ENCODE results near the gene TMEM41A.

Gene TMEM41A

DNA sequence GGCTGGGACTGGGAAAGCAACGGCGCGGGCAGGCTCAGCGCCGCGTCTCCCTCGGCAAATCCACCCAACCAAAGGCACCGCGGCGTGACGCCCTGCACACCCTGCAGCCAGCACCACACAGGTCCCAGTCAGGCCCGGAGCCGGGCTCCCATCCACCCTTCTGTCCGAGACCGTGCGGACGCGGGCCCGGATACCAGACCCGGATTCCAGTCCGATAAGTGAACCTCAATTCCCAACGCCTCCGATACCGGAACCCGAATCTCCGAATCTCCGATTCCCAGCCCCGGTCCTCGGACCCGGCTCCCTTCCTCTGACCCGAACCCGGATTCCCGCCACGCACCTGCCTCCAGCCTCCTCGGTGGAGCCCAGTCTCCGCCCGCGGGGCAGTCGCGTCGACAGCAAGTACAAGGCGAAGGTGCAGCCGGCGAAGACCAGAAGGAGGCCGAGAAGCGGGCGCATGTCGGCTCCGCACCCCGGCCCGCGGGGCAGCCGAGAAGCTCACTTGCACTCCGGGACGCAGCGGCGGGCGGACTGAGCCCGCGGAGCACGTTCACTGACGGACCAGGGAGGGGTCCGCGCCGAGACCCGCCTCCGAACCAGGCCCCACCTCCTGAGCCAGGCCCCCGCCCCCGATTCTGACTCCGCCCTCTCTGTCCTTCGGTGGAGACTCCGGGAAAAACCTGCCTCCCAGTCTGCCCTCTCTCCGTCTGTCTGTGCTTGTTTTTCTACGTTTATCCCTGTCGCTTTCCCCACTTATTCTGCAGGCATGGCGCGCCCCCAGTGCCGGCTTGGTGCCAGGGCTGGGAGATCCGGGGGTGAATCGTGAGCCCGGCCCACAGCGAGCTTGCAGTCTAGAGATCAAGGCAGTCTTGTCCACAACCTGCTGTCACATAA is at the start of gene TMEM41A:
TSS of gene TMEM41A (minus strand) at position 533 of the 894 bp plus-strand sequence. CDS start at position 459, 74 bp downstream.
- DNase-seq (ENCODE audit: low read depth): peak; percentile 80

DNA sequence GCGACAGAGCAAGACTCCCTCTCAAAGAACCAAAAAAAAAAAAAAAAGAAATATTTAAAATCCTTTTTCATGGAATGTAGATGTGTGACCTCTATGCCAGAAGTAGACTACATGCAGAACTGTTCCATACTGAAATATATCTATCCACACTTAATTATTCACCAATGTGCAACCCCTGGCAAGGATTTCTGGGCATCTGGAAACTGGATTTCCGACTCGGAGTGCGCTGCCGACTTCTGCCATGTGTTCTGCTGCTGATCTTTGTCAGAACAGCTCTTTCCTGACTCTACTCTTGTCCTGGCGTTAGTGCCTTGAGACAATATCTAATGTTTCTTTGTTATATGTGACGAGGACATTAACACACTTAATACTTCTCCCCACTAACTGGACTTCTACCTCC is 41.9 kb upstream of the TMEM41A start:
- no peak for DNase-seq (ENCODE audit: low read depth)

DNA sequence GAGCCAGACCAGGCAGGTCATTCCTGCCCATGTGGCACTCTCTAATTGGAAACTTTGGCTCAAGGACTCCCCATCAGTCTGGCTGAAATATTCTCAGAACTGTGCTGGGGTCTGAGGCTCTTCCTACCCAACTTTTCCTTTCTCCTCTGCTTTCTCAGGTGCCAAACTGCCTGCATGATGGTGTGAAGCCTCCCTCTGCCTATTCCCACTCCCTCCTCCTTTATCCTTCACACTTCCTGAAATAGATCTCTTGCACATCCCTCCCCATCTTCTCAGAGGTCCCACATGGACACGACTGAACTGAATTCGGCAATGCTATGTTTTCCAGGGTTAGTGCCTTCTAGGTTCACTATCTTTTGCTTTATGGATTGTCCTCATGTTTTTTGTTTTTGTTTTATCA is 41.1 kb upstream of the TMEM41A start:
- no peak for DNase-seq (ENCODE audit: low read depth)

DNA sequence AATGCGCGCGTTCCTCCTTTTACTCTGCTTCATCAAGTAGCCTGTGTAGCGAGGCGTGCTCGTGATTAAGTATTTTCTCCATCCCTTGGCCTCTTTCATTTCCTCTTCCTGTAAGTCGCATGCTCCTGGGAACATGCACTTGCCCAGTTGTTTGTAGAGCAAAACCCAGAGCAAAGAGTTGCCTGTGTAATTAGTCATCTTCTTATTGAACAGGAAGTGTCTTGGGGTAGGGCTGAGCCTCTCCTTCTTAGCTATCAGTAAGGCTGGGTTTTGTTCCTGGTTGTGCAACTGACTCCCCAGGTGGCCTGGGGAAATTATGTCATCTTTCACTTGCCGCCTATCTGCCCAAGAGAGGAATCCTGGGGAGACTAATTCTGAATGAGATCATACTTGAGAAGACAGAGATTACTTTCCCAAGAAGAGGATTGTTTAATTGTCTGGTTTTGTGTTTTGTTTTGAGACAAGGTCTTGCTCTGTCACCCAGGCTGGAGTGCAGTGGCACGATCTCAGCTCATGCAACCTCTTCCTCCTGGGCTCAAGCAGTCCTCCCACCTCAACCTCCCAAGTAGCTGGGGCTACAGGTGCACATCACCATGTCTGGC is 38.6 kb upstream of the TMEM41A start:
- DNase-seq (ENCODE audit: low read depth): no peak

DNA sequence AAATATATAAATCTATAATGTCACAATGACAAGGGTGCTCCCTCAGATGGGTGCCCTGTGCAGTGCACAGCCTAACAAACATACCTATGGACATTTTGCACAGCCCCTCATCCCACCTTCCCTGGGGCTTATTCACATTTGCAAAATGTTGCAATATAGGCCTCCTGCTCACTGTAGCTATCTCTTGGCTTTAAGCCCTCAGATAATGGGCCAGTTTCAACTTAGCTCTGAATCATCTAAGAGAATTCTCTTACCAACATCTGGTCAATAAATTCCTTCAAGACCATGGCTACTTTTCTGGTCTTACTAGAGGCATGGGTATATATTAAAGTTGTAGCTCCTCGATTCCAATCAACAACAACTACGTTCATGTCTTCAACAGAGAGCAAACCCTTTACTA is 35.7 kb upstream of the TMEM41A start:
- no peak for DNase-seq (ENCODE audit: low read depth)

DNA sequence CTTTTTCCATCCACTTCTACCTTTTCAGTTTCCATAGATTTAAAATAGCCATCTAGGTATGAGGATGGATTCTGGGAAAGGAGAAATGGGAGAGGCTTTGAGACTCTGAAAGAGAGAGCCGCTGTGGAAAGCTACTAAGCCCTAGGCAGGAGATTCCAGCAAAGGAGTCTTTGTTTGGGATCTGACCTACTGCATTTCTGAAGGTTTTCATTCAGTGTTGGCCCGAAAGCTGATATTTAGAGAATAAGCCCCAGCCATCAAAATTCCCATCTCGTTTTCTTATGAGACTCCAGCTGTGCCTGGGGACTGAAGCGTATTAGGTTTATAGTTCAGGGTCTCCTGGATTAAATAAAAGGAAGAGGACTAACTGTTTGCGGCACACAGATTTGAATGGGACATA is 34.1 kb upstream of the TMEM41A start:
- no peak for DNase-seq (ENCODE audit: low read depth)

DNA sequence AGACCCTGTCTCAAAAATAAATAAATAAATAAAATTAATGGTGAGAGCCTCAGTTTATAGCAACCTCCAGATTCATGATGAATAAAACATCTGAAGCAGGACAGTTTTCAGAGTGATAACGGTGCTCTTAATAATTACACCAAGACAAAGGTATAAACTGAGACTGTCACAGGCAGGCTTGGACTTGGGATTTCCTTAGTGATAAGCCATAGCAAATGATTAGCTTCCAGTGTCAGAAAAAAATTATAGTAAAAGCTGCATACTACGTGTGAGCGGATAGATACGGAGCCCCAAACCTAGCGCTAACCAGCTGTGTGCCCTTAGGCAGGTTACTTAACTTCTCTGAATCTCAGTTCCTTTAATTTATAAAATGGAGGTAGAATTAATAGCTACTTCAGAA is 32.0 kb upstream of the TMEM41A start:
- no peak for DNase-seq (ENCODE audit: low read depth)

DNA sequence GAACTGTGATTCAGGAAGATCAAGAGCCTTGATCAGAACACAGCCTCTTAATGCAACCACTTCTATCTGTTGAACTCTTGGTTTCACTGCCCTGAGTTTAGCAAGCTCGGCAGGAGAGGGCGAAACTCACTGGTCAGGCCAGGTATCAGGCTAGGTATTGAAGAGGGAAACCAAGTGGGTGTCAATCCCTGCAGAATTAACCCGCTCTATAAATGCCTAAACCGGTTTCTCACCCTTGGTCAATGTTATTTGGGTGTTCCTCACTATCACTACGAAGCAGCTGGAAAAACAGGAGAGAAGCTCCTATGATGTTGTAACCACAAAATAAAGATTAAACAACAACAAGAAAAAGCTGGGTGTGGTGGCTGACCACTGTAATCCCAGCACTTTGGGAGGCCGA is 29.7 kb upstream of the TMEM41A start:
- no peak for DNase-seq (ENCODE audit: low read depth)

DNA sequence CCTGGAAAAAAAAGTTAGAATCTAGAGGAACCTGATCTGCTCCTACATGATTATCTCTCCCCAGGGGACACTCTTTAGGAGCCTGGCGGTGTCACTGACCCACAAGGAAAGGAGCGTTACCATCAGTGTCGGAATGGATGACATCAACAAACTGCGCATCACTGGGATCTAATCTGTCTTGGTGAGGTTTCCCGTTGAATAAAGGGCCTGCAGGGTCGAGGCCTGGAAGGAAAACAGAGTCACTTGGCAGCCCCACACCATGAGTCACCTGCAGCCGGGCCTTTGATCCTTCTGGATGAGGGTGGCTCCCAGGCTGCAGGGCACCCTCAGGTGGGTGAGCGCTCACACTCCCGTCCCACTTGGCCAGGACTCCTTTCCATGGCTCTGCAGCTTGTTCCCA is 28.5 kb upstream of the TMEM41A start:
- no peak for DNase-seq (ENCODE audit: low read depth)

DNA sequence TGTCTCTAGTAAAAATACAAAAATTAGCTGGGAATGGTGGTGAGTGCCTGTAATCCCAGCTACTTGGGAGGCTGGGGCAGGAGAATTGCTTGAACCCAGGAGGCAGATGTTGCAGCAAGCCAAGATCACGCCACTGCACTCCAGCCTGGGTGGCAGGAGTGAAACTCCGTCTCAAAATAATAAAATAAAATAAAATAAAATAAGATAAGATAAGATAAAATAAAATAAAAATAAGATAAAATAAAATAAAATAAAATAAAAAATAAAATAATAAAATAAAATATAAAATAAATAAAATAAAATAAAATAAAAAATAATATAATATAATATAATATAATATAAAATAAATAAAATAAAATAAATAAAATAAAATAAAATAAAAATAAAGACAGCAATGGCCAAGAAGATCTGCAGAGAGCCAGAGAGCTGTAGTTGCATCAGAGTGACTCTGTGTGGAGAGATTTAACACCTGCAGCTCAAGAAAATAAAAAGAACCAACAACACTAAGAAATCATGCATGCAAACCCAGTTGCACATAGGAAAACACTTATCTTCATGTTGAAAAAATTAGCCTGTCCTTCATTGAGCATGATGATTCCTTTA is 27.6 kb upstream of the TMEM41A start:
- DNase-seq (ENCODE audit: low read depth): no peak

DNA sequence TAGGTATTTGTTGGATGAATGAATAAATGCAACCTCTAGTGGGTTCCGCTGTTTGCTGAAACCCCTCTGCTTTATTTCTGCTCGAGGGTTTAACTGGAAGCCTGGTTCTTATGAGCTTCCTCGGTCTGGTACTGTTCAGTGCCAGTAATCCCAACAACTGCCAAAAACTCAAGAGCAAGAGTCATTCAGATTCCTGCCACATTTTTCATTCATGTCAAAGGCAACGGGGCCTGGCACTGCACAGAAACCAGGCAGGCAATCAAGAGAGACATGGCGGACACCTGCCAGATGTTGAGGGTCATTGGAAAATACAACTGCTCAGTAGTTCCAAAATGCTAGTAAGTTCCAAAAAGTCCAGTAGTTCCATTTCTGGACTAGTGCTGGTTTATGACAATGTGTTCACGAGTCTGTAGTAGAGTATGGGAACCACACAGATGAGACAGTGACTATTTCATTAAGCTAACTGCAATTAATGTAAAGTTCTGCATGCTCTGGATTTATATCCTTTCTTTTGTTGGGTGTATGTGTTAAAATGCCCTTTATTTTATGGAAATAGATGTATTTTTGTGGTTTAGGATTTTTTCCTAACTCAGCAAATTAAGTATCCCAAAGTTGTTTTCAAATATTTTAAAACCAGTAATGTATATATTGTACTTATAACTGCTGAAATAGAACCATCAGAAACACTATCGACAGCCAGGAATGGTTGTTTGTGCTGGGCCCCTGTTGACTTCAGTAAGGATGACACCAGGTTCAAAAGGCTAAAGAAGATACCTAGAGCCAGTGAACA is 22.7 kb upstream of the TMEM41A start:
- DNase-seq (ENCODE audit: low read depth): no peak

DNA sequence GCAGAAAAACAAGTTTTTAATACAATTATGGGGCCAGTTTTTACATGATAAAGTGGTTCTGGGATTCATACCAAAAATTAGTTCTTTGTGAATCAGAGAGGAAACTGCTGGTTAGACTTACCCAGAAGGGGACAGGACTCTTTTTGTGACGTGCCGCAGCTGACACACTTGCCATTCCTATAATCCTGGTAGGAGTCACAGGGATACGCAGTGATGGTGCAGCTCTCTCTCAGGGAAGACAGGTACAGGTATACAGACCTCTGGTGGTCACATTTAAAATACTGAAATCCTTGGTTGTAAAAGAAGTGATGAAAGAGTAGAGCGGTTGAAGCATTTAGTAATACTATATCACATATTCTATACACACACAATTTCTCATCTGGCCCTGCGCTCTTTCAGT is 20.2 kb upstream of the TMEM41A start:
- no peak for DNase-seq (ENCODE audit: low read depth)

DNA sequence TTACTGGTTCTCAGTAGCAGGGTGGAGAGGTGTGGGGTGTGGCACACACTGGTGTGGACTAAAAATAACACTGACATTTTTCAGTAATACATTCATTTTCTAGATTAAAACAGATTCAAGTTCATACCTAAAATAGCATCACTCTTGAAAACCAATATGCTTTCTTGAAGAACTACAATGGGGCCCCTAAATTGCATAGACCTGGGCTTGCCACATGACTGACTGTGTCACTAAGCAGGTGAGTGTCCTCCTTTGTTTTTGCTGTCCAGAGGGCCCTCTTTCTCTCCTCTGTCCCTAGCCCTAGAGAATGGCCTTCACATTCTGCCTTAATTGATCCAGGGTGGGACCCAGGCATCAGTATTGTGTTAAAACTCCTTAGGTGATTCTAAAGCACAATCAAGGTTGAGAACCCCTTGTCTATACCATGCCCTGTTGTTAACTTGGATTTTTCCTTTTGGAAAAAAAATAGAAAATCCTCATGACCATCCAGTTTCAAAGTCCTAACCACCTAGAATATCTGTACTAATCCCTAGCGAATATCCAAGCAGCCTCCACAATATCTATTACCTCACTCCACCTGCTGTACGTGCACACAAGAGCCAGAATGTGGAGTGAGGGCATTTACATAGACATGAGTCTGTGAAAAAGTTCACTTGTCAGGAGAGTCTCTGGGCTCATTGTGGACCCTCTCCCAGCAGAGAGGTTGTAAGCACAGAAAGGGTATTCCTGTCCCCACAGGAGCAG is 18.7 kb upstream of the TMEM41A start:
- no peak for DNase-seq (ENCODE audit: low read depth)

DNA sequence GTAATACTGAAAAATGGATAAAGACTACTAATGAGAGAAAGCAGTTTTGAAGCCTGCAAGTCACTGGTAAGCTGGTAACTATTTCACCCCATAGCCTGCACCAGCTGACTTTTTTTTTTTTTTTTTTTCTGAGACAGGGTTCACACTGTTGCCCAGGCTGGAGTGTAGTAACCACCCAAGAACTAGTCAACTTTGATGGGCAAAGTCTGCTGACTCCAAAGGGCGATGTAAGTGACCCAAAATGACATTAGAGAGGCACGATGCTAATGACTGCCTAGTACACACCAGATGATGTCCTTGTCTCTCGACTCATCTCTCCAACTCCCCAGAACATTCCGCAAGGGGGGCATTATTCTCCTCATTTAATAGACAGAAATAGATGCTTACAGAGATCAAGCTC is 12.9 kb upstream of the TMEM41A start:
- DNase-seq (ENCODE audit: low read depth): no peak

DNA sequence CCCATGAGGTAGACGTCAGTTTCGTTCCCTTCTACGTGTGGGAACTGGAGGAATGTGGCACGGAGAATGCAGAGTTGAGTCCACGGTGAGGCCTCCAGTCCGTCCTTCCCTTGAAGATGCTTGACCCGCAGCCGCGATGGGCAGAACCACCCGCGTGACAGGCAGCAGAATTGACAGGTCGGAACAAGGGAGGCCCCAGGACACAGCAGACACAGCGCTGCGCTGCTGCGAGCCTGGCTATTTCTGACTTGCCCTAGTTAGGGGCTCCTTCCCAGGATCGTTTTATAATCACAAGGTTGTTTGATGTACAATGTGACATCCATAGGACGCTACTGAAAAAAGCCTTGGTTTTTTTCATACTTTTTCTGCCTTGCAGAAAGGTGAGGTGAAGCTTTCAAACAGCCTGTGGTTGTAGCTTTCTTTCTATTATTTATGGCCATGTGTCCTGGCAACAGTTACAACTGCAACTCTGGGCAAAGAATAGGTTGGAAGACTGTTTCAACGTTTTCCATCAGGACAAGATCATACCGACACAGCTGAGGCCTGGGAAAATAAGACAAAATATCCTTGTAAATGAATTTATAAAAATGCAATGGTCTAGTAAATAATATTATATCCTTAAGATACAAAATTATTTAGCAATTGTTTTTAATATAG is 9.6 kb upstream of the TMEM41A start:
- DNase-seq (ENCODE audit: low read depth): no peak

DNA sequence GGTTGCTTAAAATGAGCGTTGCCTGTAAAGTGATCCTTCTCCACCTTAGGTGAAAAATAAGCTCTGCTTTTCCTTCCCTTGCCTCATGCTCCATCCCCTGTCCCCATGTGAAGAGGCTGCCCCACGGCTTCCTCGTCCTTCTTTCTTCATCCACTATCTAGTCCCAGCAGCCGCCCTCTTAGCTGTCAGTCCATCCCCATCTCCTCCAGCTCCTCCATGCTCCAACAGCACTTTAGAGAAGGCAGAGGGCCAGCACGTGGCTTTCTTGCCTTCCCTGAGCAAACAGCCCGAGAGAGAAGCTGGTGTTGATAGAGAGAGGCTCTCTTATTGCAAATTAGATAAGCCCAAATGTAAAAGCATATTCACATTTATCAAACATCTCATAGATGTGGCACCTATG is 9.0 kb upstream of the TMEM41A start:
- no peak for DNase-seq (ENCODE audit: low read depth)

DNA sequence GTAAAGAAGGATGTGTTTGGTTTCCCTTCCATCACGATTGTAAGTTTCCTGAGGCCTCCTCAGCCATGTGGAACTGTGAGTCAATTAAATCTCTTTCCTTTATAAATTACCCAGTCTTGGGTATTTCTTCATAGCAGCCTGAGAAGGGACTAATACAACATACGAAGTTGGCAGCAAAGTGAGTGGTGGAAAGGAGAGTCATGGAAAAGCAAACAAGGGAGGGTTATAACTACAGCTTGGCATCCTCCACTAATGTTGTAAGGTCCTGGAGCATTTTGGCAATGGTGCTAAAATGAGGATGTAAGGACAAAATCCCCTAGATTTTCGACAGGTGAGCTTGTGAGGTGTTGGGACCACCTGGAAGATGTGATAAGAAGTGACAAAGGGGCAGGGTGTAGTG is 5.8 kb upstream of the TMEM41A start:
- no peak for DNase-seq (ENCODE audit: low read depth)

DNA sequence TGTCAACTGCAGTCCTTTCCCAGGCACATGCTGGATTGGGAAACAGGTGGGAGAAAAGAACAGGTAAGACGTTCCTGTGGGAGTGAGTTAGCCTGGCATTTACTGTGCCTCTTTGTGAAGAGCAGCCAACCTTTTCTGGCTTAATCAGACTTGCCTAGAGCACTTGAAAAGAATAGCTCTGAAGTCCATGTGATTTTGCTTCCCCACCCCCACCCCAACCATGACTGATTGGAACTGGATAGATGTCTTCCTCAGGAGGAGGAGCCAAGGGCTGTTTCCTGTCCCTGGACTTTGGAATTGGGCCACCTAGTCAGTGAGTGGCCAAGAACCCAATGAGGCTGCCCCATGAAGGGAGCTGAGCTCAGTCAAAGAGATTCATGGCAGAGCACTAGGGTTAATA is 4.7 kb upstream of the TMEM41A start:
- no peak for DNase-seq (ENCODE audit: low read depth)

DNA sequence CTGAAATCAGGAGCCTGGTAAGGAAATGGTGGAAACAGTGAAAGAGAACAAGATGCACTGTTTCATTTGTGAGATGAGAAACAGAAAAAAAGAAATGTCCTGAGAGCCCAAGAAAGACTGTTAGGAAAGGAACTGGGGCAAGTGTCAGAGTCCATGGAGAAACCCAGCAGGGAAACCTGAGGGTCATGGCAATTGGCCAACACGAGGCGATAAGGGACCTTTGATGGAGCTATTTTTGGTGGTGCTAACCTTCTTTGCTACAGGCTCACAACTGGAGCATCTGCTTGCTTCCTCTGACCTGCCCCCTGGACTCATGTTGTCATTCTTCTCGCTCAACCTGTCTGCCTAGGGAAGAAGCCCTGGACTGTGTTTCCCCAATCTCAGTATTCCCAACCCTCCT is 4.2 kb upstream of the TMEM41A start:
- DNase-seq (ENCODE audit: low read depth): no peak

DNA sequence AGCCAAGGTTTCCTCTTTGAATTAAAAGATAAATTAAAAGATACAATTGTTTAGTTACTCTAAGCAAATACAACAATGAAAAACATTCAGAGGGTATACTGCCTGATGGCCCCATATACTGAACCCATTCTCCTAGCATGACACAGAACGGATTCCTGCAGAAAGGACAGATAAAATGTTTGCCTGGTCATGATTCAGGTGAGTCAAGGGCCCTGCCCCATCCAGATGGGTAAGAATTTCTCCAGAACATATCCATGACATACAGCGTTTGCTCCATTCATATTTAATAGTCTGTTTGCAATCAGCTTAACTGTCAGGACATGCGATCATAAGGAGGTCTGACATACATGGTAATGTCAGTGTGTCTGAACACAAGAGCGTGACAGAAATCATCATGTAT is 8.6 kb downstream of the TMEM41A start:
- no peak for DNase-seq (ENCODE audit: low read depth)

DNA sequence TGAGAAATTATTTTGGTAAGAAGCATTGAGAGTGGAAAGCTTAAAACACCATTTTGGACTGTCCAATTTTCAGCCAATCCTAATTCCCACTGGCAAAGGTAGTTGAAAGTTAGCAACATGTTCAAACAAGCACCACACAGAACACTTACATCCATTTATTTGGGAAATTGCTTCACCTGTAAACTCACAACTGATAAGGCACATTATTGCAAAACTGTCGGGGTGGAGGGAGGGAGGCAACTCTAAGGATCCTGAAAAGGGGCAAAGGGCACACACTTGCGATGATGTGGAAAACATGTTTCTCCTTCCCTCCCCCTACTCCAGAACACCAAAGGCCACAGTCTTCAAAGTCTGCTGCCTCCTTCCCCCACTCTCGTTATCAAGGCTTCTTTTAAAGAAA is 9.4 kb downstream of the TMEM41A start:
- no peak for DNase-seq (ENCODE audit: low read depth)

All from activated T-helper 1 cell treated with Interleukin-2 at 50 U/mL for 16 hours (primary cell).